Muscle of arm (tissue), 12 donors: ENCODE measurements around the gene UBA52. TPM values are rescaled to one million over a fixed set of nuclear protein-coding genes. Genes with fewer than 3 reads are reported as not detected.
A peak's percentile ranks its signal among the peaks of the same experiment; 100 is the strongest.
"Not testable (repeated sequence)": the region's sequence is repeated elsewhere in the genome, so short reads cannot be mapped to it uniquely, and the experiment has no call there.

Experiments used
- DNase-seq: peaks from one replicate; pipeline ENCODE4 v3.0.0-alpha.2; 2013
- polyA plus RNA-seq, 12 donors: library from polyadenylated mRNA; unstranded; fragments of 120-200 nt; gene quantifications; one replicate each; pipeline ENCODE4 v1.2.1, GENCODE V29; 2013; ENCODE audit not compliant: insufficient read length in 12 of 12

Gene UBA52
- polyA plus RNA-seq, 12 donors = 779 to 1,239 (median 1,048) TPM; not detected in 1

GRCh38 chr19:18588611-18589379, 17.1 kb downstream of the UBA52 start, which contains the start of gene REX1BD:
REX1BD (plus strand) TSS chr19:18588798; CDS start chr19:18588802, 4 bp downstream.
- DNase-seq = peak; percentile 89

- peak; percentile 67 for DNase-seq
Observed at GRCh38 chr19:18589380-18590272, 18.0 kb downstream of the UBA52 start.

GRCh38 chr19:18590273-18591272, 18.9 kb downstream of the UBA52 start:
- DNase-seq = peak; percentile 88

- no peak for DNase-seq
Observed at GRCh38 chr19:18591735-18592385, 20.2 kb downstream of the UBA52 start.

GRCh38 chr19:18592732-18593131, 21.1 kb downstream of the UBA52 start:
- not testable (repeated sequence) for DNase-seq

- no peak for DNase-seq
Observed at GRCh38 chr19:18593367-18594095, 21.9 kb downstream of the UBA52 start.

GRCh38 chr19:18594096-18594823, 22.6 kb downstream of the UBA52 start:
- DNase-seq = peak; percentile 83

- no peak for DNase-seq
Observed at GRCh38 chr19:18594824-18595373, 23.2 kb downstream of the UBA52 start.

GRCh38 chr19:18595475-18595874, 23.8 kb downstream of the UBA52 start:
- DNase-seq = no peak

GRCh38 chr19:18596752-18597157, 25.1 kb downstream of the UBA52 start:
- DNase-seq = no peak

- no peak for DNase-seq
Observed at GRCh38 chr19:18597809-18598660, 26.4 kb downstream of the UBA52 start.

GRCh38 chr19:18599485-18599884, 27.8 kb downstream of the UBA52 start:
- no peak for DNase-seq

GRCh38 chr19:18600692-18601397, 29.2 kb downstream of the UBA52 start:
- not testable (repeated sequence) for DNase-seq

GRCh38 chr19:18601875-18602274, 30.2 kb downstream of the UBA52 start:
- DNase-seq = no peak

- no peak for DNase-seq
Observed at GRCh38 chr19:18603255-18603957, 31.7 kb downstream of the UBA52 start.

- DNase-seq = no peak
Observed at GRCh38 chr19:18603958-18604819, 32.5 kb downstream of the UBA52 start.
